Nephron (organoid): ENCODE results near the gene HLA-DRA.

Experiments
- H3K27ac Mint-ChIP-seq, 3 experiments: 2 replicates each; pipeline ENCODE4 v1.8.0; 2020; ENCODE audit warnings: mixed read lengths in 3 of 3, mild to moderate bottlenecking in 2 of 3, moderate library complexity in 1 of 3
- H3K27me3 Mint-ChIP-seq: 2 replicates; pipeline ENCODE4 v1.8.0; 2021; ENCODE audit warnings: low read depth, mild to moderate bottlenecking, moderate library complexity, mixed read lengths
- H3K36me3 Mint-ChIP-seq: 2 replicates; pipeline ENCODE4 v1.8.0; 2020; ENCODE audit warnings: low read depth, mixed read lengths
- H3K4me1 Mint-ChIP-seq: 2 replicates; pipeline ENCODE4 v1.8.0; 2020; ENCODE audit warnings: mixed read lengths
- H3K4me3 Mint-ChIP-seq, 3 experiments: 2 replicates each; pipeline ENCODE4 v1.8.0; 2020; ENCODE audit warnings: mild to moderate bottlenecking in 3 of 3, mixed read lengths in 3 of 3, moderate library complexity in 2 of 3
- H3K9me3 Mint-ChIP-seq: 2 replicates; pipeline ENCODE4 v1.8.0; 2020; ENCODE audit warnings: mixed read lengths
- TF ChIP-seq, protein P1 (sequence below), 3 experiments: fragments of 200-600 bp; sonication (generic); IDR thresholded peaks; one replicate each; pipeline ENCODE4 v1.5.0; 2021; ENCODE audit warnings: antibody characterized with exemption in 3 of 3; ENCODE audit not compliant: unreplicated experiment in 3 of 3

Gene HLA-DRA

DNA sequence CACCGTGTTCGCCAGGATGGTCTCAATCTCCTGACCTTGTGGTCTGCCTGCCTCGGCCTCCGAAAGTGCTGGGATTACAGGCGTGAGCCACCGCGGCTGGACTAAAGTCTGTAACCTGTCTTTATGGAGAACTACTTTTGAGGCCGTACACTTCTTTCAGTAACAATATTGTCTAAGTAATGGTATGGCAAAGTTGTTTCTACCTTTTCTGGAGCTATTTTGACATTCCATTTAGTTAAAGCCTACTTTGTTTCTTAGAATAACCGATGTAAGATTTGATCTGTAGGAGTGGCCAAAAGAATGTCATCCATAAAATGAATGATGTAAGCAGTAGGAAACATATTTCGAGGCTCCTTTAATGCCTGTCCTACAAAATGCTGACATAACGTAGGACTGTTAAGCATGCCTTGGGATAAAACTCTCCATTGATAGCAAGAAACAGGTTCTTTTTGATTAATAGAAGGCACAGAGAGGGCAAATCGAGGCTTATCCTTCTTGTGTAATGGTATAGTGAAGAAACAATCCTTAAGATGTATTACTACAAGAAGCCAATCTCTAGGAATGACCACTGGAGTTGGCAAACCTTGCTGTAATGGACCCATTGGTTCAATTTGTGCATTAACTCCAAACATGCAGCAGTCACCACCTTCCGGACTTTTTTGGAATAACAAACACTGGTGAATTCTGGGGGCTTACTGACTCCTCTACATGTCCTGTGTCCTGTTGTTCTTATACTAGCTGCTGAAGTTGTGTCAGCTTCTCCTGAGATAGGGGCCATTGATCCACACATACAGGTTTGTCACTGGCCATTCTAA lies 35.9 kb downstream of the HLA-DRA start:
- Mint-ChIP-seq H3K4me3 (no peak overlapping the region), H3K36me3 (peaks cover 3% of the 10 kb centered on the region), H3K9me3 (peaks cover 6% of the 10 kb centered on the region), H3K27me3 (peaks cover 1% of the 10 kb centered on the region), H3K4me1 (no peaks in the 10 kb centered on the region), H3K27ac (no peak overlapping the region)
- TF ChIP-seq, protein P1, sequence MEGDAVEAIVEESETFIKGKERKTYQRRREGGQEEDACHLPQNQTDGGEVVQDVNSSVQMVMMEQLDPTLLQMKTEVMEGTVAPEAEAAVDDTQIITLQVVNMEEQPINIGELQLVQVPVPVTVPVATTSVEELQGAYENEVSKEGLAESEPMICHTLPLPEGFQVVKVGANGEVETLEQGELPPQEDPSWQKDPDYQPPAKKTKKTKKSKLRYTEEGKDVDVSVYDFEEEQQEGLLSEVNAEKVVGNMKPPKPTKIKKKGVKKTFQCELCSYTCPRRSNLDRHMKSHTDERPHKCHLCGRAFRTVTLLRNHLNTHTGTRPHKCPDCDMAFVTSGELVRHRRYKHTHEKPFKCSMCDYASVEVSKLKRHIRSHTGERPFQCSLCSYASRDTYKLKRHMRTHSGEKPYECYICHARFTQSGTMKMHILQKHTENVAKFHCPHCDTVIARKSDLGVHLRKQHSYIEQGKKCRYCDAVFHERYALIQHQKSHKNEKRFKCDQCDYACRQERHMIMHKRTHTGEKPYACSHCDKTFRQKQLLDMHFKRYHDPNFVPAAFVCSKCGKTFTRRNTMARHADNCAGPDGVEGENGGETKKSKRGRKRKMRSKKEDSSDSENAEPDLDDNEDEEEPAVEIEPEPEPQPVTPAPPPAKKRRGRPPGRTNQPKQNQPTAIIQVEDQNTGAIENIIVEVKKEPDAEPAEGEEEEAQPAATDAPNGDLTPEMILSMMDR (IDR thresholded peaks at IDR 0.05; ENCODE audit: unreplicated experiment in 3 of 3), result no peak

DNA sequence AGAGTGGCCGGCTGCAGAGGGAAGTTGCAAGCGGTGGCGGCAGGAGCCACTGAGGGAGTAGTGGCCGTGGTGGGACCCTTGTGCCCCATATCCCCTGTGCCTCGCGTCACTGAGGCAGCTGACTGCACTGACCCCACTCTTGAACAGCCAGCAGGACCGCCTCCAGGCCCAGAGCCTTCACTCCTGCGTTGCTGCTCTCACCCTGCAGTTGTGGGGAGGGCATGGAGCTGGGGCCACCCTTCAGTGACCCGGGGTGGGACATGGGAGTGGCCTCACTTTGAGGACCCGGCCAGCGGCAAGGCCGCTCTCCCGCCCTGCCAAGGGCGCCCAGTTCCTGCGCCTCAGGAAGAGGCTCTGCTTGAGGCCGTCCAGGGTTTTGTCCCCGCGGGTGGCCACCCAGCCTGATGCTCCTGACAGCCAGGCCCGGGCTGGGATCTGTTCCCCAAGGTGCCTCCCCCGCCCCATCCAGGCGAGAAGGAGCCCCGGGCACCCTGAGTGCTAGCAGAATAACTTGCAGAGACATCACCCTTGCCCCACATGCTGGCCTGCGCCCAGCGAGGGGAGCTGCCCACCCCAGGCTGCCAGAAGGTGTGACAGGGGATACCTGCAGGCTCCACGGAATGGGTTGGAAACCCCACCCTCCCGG lies 44.4 kb downstream of the HLA-DRA start:
- Mint-ChIP-seq H3K36me3 (no peaks in the 10 kb centered on the region), H3K4me3 (no peak overlapping the region), H3K4me1 (no peaks in the 10 kb centered on the region), H3K27ac (no peak overlapping the region), H3K27me3 (peaks cover 5% of the 10 kb centered on the region), H3K9me3 (peaks cover under 1% of the 10 kb centered on the region)
- TF ChIP-seq, protein P1 (IDR thresholded peaks at IDR 0.05; ENCODE audit: unreplicated experiment in 3 of 3), result no peak

DNA sequence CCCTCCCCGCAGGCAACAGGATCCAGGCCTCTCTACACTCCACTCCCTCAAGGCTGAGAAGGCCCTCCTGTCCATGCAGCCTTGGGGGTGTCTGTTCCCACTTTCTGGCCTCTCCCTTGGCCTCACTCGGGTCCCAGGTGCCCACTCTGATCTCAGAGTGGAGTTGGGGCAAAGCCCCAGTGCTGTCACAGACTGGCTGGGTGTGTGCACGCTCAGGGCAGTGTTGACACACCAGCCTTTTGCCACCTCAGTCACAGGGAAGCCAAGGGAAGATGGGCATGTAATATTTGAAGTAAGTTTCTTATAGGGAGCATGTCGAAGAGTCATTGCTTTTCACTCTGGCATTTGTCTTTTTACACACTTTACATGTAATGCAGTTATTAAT lies 44.9 kb downstream of the HLA-DRA start:
- peaks cover 7% of the 10 kb centered on the region for H3K27me3 Mint-ChIP-seq

DNA sequence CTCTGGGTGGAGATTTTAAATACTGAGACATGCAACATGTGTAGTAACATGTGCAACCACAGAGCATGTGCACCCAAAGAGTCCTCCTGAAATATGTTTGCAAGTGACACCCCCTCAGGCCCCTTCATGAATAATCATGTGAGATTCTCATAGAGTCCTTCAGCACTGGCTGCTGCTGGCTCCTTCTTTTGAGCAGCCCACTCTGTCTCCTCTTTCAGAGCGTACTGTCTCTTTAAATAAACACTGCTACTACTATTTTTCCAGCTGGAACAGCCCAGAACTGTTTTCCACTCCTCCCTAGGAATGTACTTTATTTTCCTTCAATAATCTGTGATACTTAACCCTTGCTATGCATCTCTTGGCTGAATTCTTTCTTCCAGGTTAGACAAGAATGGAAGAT lies 48.4 kb downstream of the HLA-DRA start:
- TF ChIP-seq, protein P1 (IDR thresholded peaks at IDR 0.05; ENCODE audit: unreplicated experiment in 3 of 3), result no peak
- Mint-ChIP-seq H3K27me3 (peaks cover 8% of the 10 kb centered on the region), H3K27ac (peak overlapping the region in 1 of 3 experiments; percentile 41), H3K4me3 (no peak overlapping the region), H3K36me3 (no peaks in the 10 kb centered on the region), H3K4me1 (no peaks in the 10 kb centered on the region), H3K9me3 (no peaks in the 10 kb centered on the region)

More for the DNA sequence above, 44.9 kb downstream of the HLA-DRA start:
- Mint-ChIP-seq H3K36me3 (no peaks in the 10 kb centered on the region), H3K27ac (no peak overlapping the region), H3K4me1 (no peaks in the 10 kb centered on the region), H3K9me3 (no peaks in the 10 kb centered on the region), H3K4me3 (no peak overlapping the region)
- TF ChIP-seq, protein P1 (IDR thresholded peaks at IDR 0.05; ENCODE audit: unreplicated experiment in 3 of 3), result no peak

DNA sequence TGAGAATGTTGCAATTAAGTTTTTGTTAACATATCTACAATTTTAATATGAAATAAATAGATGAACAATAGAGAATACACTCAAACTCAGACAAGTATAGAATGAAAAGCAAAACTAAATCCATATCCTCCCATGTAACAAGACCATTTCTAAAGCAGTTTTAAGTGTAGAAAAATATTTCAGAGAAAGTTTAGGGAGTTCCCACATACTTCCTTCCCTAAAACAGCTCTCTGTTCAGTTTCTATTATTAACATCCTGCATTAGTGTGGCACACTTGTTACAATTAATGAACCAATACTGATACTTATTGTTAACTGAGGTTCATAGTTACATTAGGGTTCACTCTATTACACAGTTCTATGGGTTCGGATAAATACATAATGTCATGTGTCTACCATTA lies 52.0 kb downstream of the HLA-DRA start:
- TF ChIP-seq, protein P1 (IDR thresholded peaks at IDR 0.05; ENCODE audit: unreplicated experiment in 3 of 3), result no peak
- no peak overlapping the region for H3K4me3 Mint-ChIP-seq
- no peaks in the 10 kb centered on the region for H3K36me3 Mint-ChIP-seq
- H3K4me1 Mint-ChIP-seq, result no peaks in the 10 kb centered on the region
- no peak overlapping the region for H3K27ac Mint-ChIP-seq
- peaks cover 16% of the 10 kb centered on the region for H3K27me3 Mint-ChIP-seq
- H3K9me3 Mint-ChIP-seq, result peaks cover 6% of the 10 kb centered on the region
